Body of pancreas (tissue), 4 donors: Measurements from ENCODE around the gene FIGN. TPM values are rescaled to one million over a fixed set of nuclear protein-coding genes. Genes with fewer than 3 reads are reported as not detected.

Experiments used
- ATAC-seq: fragments of 150-250 bp; one replicate; pipeline ENCODE4 v1.9.1; 2016
- DNase-seq, 4 donors: peaks; one replicate each; pipeline ENCODE4 v3.0.0-alpha.2; 2019
- H3K27ac ChIP-seq, 4 donors: fragments of 200-600 bp; sonication (generic); 1 replicate in 3 of 4; 2 replicates in 1 of 4; pipeline versions ENCODE4 v1.5.1 to v1.6.1; 2016 to 2019; ENCODE audit warnings: mild to moderate bottlenecking in 1 of 4, mixed read lengths in 1 of 4, moderate library complexity in 1 of 4
- H3K27me3 ChIP-seq, 2 donors: fragments of 200-600 bp; sonication (generic); one replicate each; pipeline ENCODE4 v1.6.0; 2016; ENCODE audit warnings: mild to moderate bottlenecking in 1 of 2
- H3K36me3 ChIP-seq, 2 donors: fragments of 200-600 bp; sonication (generic); replicated peaks in 1 of 2; 2 replicates each; pipeline ENCODE4 v1.5.1; 2016; ENCODE audit warnings: low read depth in 2 of 2; ENCODE audit not compliant: insufficient read depth in 1 of 2
- H3K4me1 ChIP-seq: fragments of 200-600 bp; sonication (generic); one replicate; pipeline ENCODE4 v1.6.0; 2016
- H3K4me3 ChIP-seq, 2 donors: fragments of 200-600 bp; sonication (generic); 1 replicate in 1 of 2; 2 replicates in 1 of 2; pipeline ENCODE4 v1.5.1; 2016 to 2019
- H3K9me3 ChIP-seq, 3 donors: fragments of 200-600 bp; sonication (generic); 1 replicate in 2 of 3; 2 replicates in 1 of 3; pipeline ENCODE4 v1.5.1; 2016
- CTCF ChIP-seq, 7 experiments: fragments of 450-650 bp in 4 of 7; fragments of 200-600 bp in 3 of 7; sonication (generic) in 3 of 7; IDR thresholded peaks; one replicate each; pipeline ENCODE4 v1.5.1; 2016 to 2019; ENCODE audit warnings: antibody characterized with exemption in 7 of 7
- POLR2A ChIP-seq, 3 donors: fragments of 450-650 bp; IDR thresholded peaks; one replicate each; pipeline ENCODE4 v1.6.1; 2016; ENCODE audit warnings: antibody characterized with exemption in 3 of 3, mild to moderate bottlenecking in 2 of 3
- WGBS, 2 donors: methylation state at CpG; one replicate each; pipeline ENCODE4 v1.1.5; 2017; 5-methylcytosine and 5-hydroxymethylcytosine counted together
- intact Hi-C: fragments of 100-400 bp; cut with DNase I; formaldehyde crosslinking; loops from one replicate; pipeline ENCODE4 v1.15.1; 2023
- total RNA-seq, 2 donors: library from RNA; depleted of rRNA; stranded (reverse); fragments of >200 nt; gene quantifications; one replicate each; pipeline ENCODE4 v1.1.0, GENCODE V29; 2016

Gene FIGN
- total RNA-seq, 2 donors from 2014 or later: 3.4 to 4.0 TPM

- no peaks in the 10 kb centered on the region for H3K36me3 ChIP-seq
- intact Hi-C loops: no loop called here
- no peak overlapping the region for H3K4me3 ChIP-seq
- H3K9me3 ChIP-seq: no peaks in the 10 kb centered on the region
- no peaks in the 10 kb centered on the region for H3K27me3 ChIP-seq
- no peaks in the 10 kb centered on the region for H3K4me1 ChIP-seq
- TF ChIP-seq CTCF (IDR thresholded peaks at IDR 0.05) (no peak), POLR2A (IDR thresholded peaks at IDR 0.05) (no peak)
- WGBS, 2 donors: 51 to 59% methylated on average over 3 of the region's 3 CpGs
- DNase-seq (no peak), ATAC-seq (no peak)
- no peak overlapping the region for H3K27ac ChIP-seq
These were observed 64.9 kb downstream of the FIGN start for GRCh38 chr2:163670929-163671328.

GRCh38 chr2:163669506-163669905 is 66.3 kb downstream of the FIGN start:
- no peak overlapping the region for H3K4me3 ChIP-seq
- H3K27me3 ChIP-seq: no peaks in the 10 kb centered on the region
- intact Hi-C loops: no loop called here
- TF ChIP-seq CTCF (IDR thresholded peaks at IDR 0.05) (no peak), POLR2A (IDR thresholded peaks at IDR 0.05) (no peak)
- H3K9me3 ChIP-seq: no peaks in the 10 kb centered on the region
- no peaks in the 10 kb centered on the region for H3K4me1 ChIP-seq
- ATAC-seq (no peak), DNase-seq (no peak)
- no peaks in the 10 kb centered on the region for H3K36me3 ChIP-seq
- no peak overlapping the region for H3K27ac ChIP-seq
- WGBS, 2 donors: 83% methylated on average over 2 of the region's 2 CpGs

- Histone ChIP-seq H3K4me1 (no peaks in the 10 kb centered on the region), H3K36me3 (no peaks in the 10 kb centered on the region), H3K27me3 (no peaks in the 10 kb centered on the region), H3K9me3 (no peaks in the 10 kb centered on the region), H3K27ac (no peak overlapping the region), H3K4me3 (no peak overlapping the region)
- 58 to 59% methylated on average over 4 of the region's 4 CpGs for WGBS, 2 donors
- no peak for TF ChIP-seq CTCF (IDR thresholded peaks at IDR 0.05)
- TF ChIP-seq POLR2A (IDR thresholded peaks at IDR 0.05): no peak
- intact Hi-C loops: no loop called here
- ATAC-seq (peak; percentile 59), DNase-seq (peak in 1 of 4 donors; percentile 11)
These were observed 68.5 kb downstream of the FIGN start for GRCh38 chr2:163667064-163667887.

GRCh38 chr2:163665817-163666216 is 70.0 kb downstream of the FIGN start:
- Histone ChIP-seq H3K4me3 (no peak overlapping the region), H3K36me3 (no peaks in the 10 kb centered on the region), H3K4me1 (no peaks in the 10 kb centered on the region), H3K27ac (no peak overlapping the region), H3K9me3 (no peaks in the 10 kb centered on the region), H3K27me3 (no peaks in the 10 kb centered on the region)
- ATAC-seq (no peak), DNase-seq (no peak)
- intact Hi-C loops: no loop called here
- TF ChIP-seq CTCF (IDR thresholded peaks at IDR 0.05): no peak
- no peak for TF ChIP-seq POLR2A (IDR thresholded peaks at IDR 0.05)

- no peaks in the 10 kb centered on the region for H3K9me3 ChIP-seq
- WGBS, 2 donors: 83 to 85% methylated on average over 2 of the region's 2 CpGs
- TF ChIP-seq POLR2A (IDR thresholded peaks at IDR 0.05): no peak
- TF ChIP-seq CTCF (IDR thresholded peaks at IDR 0.05): no peak
- DNase-seq (no peak), ATAC-seq (no peak)
- intact Hi-C loops: no loop called here
- H3K36me3 ChIP-seq: no peaks in the 10 kb centered on the region
- H3K27ac ChIP-seq: no peak overlapping the region
- H3K27me3 ChIP-seq: no peaks in the 10 kb centered on the region
- H3K4me3 ChIP-seq: no peak overlapping the region
- no peaks in the 10 kb centered on the region for H3K4me1 ChIP-seq
These were observed 70.8 kb downstream of the FIGN start for GRCh38 chr2:163665051-163665450.
